Measurements from ENCODE around the gene YPEL2. TPM values are rescaled to one million over a fixed set of nuclear protein-coding genes. Genes with fewer than 3 reads are reported as not detected.

The YPEL2 gene
- polyA plus RNA-seq, 1 donor (not counting 4 experiments of a cell fraction or from before 2014, with no cell fraction given) = 4.6 TPM

- FAIRE-seq = no peak
Measured at GRCh38 chr17:59335685-59336084, 4.2 kb downstream of the YPEL2 start.

GRCh38 chr17:59337741-59338299 lies 6.4 kb downstream of the YPEL2 start:
- H3K9me3 ChIP-seq (ENCODE audit: control insufficient read depth, low read depth, low read length) = no peaks in the 10 kb centered on the region
- FAIRE-seq (no peak), DNase-seq (ENCODE audit: low read depth, low spot score) (no peak)
- H3K4me1 ChIP-seq (ENCODE audit: control insufficient read depth, extremely low read depth, insufficient read depth, low read length) = no peaks in the 10 kb centered on the region
- H4K20me1 ChIP-seq (ENCODE audit: control insufficient read depth, extremely low read depth, insufficient read depth, low read length) = no peaks in the 10 kb centered on the region
- no peak overlapping the region for H3K9ac ChIP-seq (ENCODE audit: control insufficient read depth, extremely low read depth, insufficient read depth, low read length)
- H3K36me3 ChIP-seq (ENCODE audit: control insufficient read depth in 2 of 2, extremely low read depth in 1 of 2, insufficient read depth in 2 of 2, low read length in 2 of 2) = no peaks in the 10 kb centered on the region
- H2AFZ ChIP-seq (ENCODE audit: control insufficient read depth, low read length) = no peak overlapping the region
- dilution Hi-C loops (cut with MboI; ENCODE audit: extremely low pct_ligation_motif_present, low sequenced_read_pairs) = loop anchor here (25.0 kb wide), 1 partner anchor 99 kb away; no protein-coding TSS in a partner anchor
- no peak overlapping the region for H3K4me2 ChIP-seq (ENCODE audit: control insufficient read depth, extremely low read depth, insufficient read depth, low read depth, low read length)
- H3K9me1 ChIP-seq (ENCODE audit: control insufficient read depth, extremely low read depth, insufficient read depth, low read length) = no peaks in the 10 kb centered on the region
- no peak overlapping the region for H3K4me3 ChIP-seq (ENCODE audit: control insufficient read depth in 2 of 3, extremely low read depth in 1 of 3, insufficient read depth in 2 of 3, low read depth in 1 of 3, low read length in 3 of 3)
- H3K79me2 ChIP-seq (ENCODE audit: control insufficient read depth, insufficient read depth, low read length) = no peaks in the 10 kb centered on the region
- TF ChIP-seq EZH2 (IDR thresholded peaks at IDR 0.05; ENCODE audit: low read length) = no peak
- no peak for TF ChIP-seq CTCF (optimal IDR thresholded peaks at IDR 0.05 in 1 of 3, IDR thresholded peaks at IDR 0.05 in 1 of 3, conservative IDR thresholded peaks at IDR 0.05 in 1 of 3; ENCODE audit: extremely low read depth in 1 of 3, insufficient read depth in 2 of 3, low read length in 3 of 3)
- H3K27ac ChIP-seq (ENCODE audit: control insufficient read depth, insufficient read depth, low read length) = no peak overlapping the region
- peaks cover 19% of the 10 kb centered on the region for H3K27me3 ChIP-seq (ENCODE audit: control insufficient read depth, extremely low read depth, insufficient read depth, low read length)

More at GRCh38 chr17:59335685-59336084, 4.2 kb downstream of the YPEL2 start:
- H3K9me1 ChIP-seq (ENCODE audit: control insufficient read depth, extremely low read depth, insufficient read depth, low read length) = no peaks in the 10 kb centered on the region
- H3K9me3 ChIP-seq (ENCODE audit: control insufficient read depth, low read depth, low read length) = no peaks in the 10 kb centered on the region
- TF ChIP-seq EZH2 (IDR thresholded peaks at IDR 0.05; ENCODE audit: low read length) (no peak), CTCF (optimal IDR thresholded peaks at IDR 0.05 in 1 of 3, IDR thresholded peaks at IDR 0.05 in 1 of 3, conservative IDR thresholded peaks at IDR 0.05 in 1 of 3; ENCODE audit: extremely low read depth in 1 of 3, insufficient read depth in 2 of 3, low read length in 3 of 3) (no peak)
- H3K36me3 ChIP-seq (ENCODE audit: control insufficient read depth in 2 of 2, extremely low read depth in 1 of 2, insufficient read depth in 2 of 2, low read length in 2 of 2) = no peaks in the 10 kb centered on the region
- H3K79me2 ChIP-seq (ENCODE audit: control insufficient read depth, insufficient read depth, low read length) = no peaks in the 10 kb centered on the region
- no peak for DNase-seq (ENCODE audit: low read depth, low spot score)
- H3K4me2 ChIP-seq (ENCODE audit: control insufficient read depth, extremely low read depth, insufficient read depth, low read depth, low read length) = no peak overlapping the region
- no peak overlapping the region for H3K4me3 ChIP-seq (ENCODE audit: control insufficient read depth in 2 of 3, extremely low read depth in 1 of 3, insufficient read depth in 2 of 3, low read depth in 1 of 3, low read length in 3 of 3)
- H3K27me3 ChIP-seq (ENCODE audit: control insufficient read depth, extremely low read depth, insufficient read depth, low read length) = peaks cover 19% of the 10 kb centered on the region
- H4K20me1 ChIP-seq (ENCODE audit: control insufficient read depth, extremely low read depth, insufficient read depth, low read length) = no peaks in the 10 kb centered on the region
- H3K27ac ChIP-seq (ENCODE audit: control insufficient read depth, insufficient read depth, low read length) = no peak overlapping the region
- H3K4me1 ChIP-seq (ENCODE audit: control insufficient read depth, extremely low read depth, insufficient read depth, low read length) = peaks cover 3% of the 10 kb centered on the region
- dilution Hi-C loops (cut with MboI; ENCODE audit: extremely low pct_ligation_motif_present, low sequenced_read_pairs) = loop anchor here (25.0 kb wide), 1 partner anchor 102 kb away; no protein-coding TSS in a partner anchor
- H2AFZ ChIP-seq (ENCODE audit: control insufficient read depth, low read length) = no peak overlapping the region
- H3K9ac ChIP-seq (ENCODE audit: control insufficient read depth, extremely low read depth, insufficient read depth, low read length) = no peak overlapping the region

Data from keratinocyte (primary cell).